ENCODE results near the gene CDS2.

DNA sequence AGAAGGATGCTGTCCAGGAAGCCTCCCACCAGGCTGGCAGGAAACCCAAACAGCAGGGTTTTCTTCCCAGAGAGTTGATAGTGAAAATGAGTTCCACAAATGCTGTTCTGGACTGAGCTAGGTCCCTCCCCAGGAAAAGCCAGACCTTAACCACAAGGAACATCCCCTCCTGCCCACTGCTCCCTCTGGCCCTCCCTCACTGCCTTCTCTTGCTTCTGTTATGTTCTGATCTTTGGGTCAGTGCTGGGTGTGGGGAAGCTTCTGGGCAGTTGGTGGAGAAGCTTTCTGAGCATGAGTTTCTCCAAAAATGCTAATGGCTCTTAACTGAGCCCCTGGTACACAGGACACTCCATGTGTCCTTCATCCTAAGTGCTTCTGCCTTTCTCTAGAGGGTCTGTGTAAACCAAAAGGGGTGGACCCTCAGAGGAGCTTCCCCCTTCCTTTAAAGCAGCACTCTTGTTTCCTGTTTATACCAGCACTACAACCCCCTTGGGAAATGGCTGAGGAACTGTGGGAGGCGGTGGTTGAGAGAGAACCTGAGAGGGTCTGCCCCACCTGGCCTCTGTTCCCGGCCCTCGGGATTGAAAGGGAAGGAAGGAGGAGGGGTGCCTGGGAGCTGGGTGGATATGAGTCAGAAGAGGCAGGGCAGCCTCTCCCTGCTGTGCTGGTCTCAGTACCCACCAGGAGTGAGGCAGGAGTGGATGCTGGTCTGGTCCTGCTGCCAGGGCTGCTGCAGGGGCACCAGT is 42.0 kb downstream of the CDS2 start:
- TF ChIP-seq, protein P1, sequence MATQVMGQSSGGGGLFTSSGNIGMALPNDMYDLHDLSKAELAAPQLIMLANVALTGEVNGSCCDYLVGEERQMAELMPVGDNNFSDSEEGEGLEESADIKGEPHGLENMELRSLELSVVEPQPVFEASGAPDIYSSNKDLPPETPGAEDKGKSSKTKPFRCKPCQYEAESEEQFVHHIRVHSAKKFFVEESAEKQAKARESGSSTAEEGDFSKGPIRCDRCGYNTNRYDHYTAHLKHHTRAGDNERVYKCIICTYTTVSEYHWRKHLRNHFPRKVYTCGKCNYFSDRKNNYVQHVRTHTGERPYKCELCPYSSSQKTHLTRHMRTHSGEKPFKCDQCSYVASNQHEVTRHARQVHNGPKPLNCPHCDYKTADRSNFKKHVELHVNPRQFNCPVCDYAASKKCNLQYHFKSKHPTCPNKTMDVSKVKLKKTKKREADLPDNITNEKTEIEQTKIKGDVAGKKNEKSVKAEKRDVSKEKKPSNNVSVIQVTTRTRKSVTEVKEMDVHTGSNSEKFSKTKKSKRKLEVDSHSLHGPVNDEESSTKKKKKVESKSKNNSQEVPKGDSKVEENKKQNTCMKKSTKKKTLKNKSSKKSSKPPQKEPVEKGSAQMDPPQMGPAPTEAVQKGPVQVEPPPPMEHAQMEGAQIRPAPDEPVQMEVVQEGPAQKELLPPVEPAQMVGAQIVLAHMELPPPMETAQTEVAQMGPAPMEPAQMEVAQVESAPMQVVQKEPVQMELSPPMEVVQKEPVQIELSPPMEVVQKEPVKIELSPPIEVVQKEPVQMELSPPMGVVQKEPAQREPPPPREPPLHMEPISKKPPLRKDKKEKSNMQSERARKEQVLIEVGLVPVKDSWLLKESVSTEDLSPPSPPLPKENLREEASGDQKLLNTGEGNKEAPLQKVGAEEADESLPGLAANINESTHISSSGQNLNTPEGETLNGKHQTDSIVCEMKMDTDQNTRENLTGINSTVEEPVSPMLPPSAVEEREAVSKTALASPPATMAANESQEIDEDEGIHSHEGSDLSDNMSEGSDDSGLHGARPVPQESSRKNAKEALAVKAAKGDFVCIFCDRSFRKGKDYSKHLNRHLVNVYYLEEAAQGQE (IDR thresholded peaks at IDR 0.05; ENCODE audit: insufficient read depth in 1 of 2, low read depth in 2 of 2, low read length in 2 of 2) = no peak
- no peak for TF ChIP-seq POLR2AphosphoS5 (IDR thresholded peaks at IDR 0.05; ENCODE audit: low read depth, low read length)
- TF ChIP-seq TAF1 (IDR thresholded peaks at IDR 0.05; ENCODE audit: borderline replicate concordance, insufficient read depth, low read length) = no peak

All from PFSK-1 (cell line).